Activated gamma-delta T cell (primary cell): ENCODE results near the gene RGS17.
"Not testable (repeated sequence)": the region's sequence is repeated elsewhere in the genome, so short reads cannot be mapped to it uniquely, and the experiment has no call there.

Experiments used
- DNase-seq: peaks from one replicate; lab custom pipeline; 2025; lab: John Stamatoyannopoulos, UW
- total RNA-seq, 2 donors: gene quantifications; one replicate each; lab custom pipeline; 2026; lab: John Stamatoyannopoulos, UW

The RGS17 gene
- 0.09 to 0.56 reads per million in 2 donors for total RNA-seq

DNA sequence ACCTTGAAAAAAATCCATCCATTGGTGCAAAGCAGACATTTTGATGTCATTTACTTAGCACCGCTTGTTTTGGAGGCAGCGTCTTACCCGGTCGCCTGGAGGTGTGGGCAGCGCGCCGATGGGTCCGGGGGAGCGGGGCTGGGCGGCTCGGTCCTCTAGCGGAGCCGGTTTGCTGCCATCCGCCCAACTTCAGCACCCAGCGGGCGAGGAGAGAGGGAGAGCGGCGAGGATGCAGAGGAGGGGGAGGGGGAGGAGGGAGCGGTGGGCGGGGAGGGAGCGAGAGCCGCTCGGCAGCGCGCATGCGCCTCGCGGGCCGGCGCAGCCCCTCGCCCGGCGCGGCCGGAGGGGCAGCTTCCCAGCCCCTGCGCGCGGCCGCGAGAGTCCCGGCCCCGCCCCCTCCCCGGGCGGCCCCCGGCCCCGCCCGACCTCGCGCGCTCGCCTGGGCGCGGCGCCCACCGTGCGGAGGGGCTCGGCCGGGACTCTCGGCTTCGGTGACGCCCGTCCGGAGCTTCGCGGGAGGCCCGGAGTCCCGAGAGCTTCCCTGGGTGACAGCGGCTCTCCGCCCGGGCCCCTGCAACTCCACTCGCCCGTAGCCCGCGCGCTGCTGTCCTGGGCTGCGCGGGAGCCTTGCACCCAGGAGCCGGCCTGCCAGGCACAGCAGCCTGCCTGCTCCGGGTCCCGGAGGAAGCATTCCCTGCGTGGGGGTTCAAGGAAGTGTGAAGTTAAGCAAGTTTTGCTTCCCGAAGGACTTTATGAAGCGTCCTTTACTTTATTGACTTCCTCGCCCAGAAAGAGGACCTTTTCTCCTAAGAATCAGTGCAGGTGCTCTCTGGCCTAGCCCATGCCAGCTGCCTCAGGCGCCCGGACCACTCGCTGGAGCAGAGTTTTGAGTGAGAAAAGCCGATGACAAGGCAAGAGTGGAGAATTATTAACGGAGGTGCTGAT lies at the start of gene RGS17:
Gene RGS17 (minus strand): TSS at position 246 of the 945 bp plus-strand sequence. CDS start 87,264 bp downstream, outside the sequence.
- DNase-seq: peak; percentile 24

DNA sequence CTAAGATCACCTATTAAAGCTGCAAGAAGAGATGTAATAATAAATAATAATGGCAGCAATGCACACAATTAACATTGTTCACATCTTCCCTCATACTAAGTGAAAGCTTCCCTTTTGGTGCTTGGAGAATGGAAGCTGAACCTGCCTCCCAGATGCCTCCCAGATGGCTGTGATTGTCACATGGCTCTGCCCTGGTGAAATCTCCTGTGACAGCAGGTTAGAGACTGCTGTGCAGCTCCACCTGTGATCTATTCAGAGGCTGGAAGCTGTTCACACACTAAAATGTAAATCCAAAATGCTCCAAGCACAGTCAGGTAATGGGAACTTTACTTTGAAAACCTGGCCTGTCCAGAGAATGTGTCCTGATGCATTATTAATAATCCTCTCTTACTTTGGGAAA lies 41.7 kb upstream of the RGS17 start:
- no peak for DNase-seq

GRCh38 chr6:153170511-153170910 lies 39.4 kb upstream of the RGS17 start:
- no peak for DNase-seq

- no peak for DNase-seq
Measured at GRCh38 chr6:153167907-153168306, 36.8 kb upstream of the RGS17 start.

DNA sequence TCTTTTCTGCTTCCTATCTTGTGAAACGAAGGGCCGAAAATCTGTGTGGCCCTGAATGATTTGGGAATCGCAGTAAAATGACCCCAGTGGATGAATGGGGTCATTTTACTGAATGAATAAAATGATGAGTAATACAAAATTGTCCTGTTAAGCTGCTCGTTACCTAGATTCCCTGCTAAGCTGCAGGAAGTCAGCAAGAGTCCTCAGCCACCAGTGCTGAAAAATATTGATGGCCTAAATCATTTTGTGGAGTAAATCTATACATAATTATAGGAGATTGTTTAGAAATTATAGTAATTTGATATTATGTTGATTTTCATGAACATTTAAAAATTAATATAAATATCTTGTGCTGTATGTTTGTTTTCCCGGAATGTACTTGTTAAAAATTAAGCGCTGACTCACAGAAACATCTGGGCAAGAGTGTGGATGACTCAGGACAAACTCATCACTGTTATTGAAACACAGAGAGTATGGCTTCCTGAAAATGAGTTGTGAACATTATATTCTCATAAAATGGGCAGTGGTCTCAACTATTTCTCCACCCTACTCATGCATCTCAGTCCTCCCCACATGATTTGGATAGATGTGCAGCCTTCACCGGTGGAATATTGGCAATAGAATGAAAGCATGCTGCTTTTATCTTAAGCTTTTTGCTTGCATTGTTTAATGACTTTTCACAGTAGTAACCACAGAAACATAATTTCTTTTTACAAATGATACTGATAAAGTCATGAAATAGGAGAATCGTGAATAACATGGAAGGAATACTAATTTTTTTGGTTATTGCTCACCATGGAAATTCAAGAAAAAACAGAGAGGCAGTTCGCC lies 36.2 kb upstream of the RGS17 start:
- DNase-seq: no peak

DNA sequence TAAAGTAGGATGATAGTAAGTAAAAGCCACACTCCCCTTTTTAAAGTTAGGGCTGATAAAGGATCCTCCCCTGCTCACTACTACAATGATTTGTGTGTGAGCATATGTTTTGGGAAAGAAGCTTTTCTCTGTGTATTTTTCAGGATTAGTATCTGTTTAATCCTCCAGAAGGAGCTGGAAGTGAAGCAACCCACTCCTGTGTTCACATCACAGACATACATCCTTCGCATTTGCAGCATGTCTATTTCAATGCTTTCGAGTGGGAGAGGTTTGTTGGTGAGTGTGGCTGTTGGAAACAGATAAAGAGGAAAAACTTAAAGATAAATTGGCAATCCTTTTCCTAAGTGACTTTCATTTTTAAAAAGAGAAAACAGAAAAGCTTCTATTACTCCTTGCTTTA lies 31.6 kb upstream of the RGS17 start:
- no peak for DNase-seq

GRCh38 chr6:153162172-153162571 lies 31.1 kb upstream of the RGS17 start:
- no peak for DNase-seq

GRCh38 chr6:153160221-153160620 lies 29.1 kb upstream of the RGS17 start:
- DNase-seq: no peak

- DNase-seq: no peak
Measured at GRCh38 chr6:153150752-153151440, 19.8 kb upstream of the RGS17 start.

- no peak for DNase-seq
Measured at GRCh38 chr6:153150371-153150751, 19.3 kb upstream of the RGS17 start.

GRCh38 chr6:153149891-153150290 lies 18.8 kb upstream of the RGS17 start:
- DNase-seq: no peak

DNA sequence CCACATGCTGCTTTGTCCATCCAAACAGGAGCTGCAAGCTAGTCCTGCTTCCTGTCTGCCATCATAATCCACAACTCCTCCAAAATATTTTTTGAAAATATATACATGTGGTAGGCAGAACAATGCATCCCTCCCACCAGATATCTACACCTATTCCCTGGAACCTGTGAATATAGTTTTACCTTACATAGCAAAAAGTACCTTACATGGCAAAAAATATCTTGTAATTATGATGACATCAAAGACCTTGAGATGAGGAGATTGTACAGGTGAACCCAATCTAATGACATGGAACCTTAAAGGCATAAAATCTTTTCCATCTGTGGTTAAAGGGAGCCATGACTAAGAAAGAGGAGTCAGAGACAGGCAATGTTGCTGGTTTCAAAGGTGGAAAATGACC lies 15.3 kb upstream of the RGS17 start:
- DNase-seq: no peak

DNA sequence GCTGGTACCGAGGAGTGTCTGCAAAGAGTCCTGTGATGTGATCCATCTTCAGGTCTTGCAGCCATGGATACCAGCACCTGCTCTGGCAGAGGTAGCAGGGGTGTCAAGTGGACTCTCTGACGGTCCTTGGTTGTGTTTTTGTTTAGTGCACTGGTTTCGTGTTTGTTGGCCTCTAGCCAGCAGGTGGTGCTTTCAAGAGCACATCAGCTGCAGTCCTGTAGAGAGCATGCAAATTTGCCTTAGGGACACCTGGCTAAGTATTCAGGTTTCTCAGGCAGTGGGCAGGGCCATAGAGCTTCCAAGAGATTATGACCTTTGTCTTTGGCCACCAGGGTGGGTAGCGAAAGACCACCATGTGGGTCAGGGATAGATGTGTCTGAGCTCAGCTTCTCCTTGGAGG lies 14.5 kb upstream of the RGS17 start:
- no peak for DNase-seq

DNA sequence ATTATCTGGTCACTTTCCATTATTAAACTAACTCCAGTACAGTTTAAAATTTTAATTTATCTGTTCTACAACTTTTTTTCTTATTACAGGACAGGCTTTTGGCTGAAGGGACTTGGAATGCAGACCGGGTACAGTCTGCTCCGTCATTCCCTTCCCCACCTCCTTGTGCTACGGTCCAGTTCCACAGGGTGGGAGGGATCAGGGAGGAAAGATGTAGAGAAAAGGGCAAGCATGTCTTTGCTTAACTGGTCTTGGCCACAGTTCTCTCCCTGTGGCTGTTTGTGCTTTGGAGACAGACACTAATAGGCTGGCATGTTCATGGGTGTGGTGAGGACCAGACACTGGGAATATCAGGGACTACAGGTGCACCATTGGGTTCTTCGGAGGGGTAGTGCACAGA lies 12.1 kb upstream of the RGS17 start:
- DNase-seq: no peak

- no peak for DNase-seq
Measured at GRCh38 chr6:153140299-153140698, 9.2 kb upstream of the RGS17 start.

DNA sequence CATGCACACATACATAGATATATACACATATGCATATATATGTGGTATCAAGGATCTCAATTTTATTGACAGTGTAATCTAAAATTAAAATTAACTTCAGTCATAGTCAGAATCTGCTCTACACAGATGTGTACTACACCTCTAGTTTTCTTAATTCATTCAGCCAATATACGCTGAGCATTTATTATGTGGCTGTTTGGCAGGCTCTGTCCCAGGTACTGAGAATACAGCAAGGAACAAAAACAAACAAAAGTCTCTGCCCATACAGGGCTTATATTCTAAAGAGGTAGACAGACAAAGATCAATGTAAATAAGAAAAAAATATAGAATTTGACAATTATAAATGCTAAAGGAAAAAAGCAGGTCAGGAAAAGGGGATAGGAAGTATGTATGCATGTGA lies 7.8 kb upstream of the RGS17 start:
- DNase-seq: no peak

DNA sequence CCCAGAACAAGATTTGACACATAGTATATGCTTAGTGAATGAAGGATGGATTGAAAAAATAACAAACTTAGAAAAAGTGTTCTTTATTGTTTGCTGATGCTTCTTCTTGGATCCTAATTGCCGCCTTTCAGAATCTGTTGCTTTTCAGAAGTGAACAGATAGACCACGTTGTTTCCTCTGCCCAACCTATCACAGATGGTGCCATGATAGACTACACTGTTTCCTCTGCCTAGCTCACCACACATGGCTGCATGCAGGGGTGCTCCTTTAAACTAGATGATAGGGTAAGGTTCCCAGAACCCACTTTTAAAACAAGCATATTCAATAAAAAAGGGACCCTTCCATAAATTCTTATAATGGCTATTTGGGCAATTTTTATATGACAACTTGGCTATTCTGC lies 4.6 kb upstream of the RGS17 start:
- DNase-seq: no peak

DNA sequence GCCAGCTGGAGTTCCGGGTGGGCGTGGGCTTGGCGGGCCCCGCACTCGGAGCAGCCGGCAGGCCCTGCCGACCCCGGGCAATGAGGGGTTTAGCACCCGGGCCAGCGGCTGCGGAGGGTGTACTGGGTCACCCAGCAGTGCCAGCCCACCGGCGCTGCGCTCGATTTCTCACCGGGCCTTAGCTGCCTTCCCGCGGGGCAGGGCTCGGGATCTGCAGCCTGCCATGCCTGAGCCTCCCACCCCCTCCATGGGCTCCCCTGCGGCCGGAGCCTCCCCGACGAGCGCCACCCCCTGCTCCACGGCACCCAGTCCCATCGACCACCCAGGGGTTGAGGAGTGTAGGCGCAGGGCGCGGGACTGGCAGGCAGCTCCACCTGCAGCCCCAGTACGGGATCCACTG lies 2.6 kb upstream of the RGS17 start:
- DNase-seq: not testable (repeated sequence)

- no peak for DNase-seq
Measured at GRCh38 chr6:153130515-153131036, 506 bp downstream of the RGS17 start.

GRCh38 chr6:153129873-153130514 lies 1.1 kb downstream of the RGS17 start:
- DNase-seq: no peak

GRCh38 chr6:153126218-153126617 lies 4.9 kb downstream of the RGS17 start:
- no peak for DNase-seq
